Effector memory CD4-positive, alpha-beta T cell (primary cell): ENCODE measurements around the gene NDUFAF8.

Experiments
- DNase-seq, 3 donors: peaks; one replicate each; pipeline ENCODE4 v3.0.0-alpha.2; 2020
- H3K27ac ChIP-seq: 2 replicates; pipeline ENCODE4 v1.7.0; 2013; ENCODE audit warnings: mild to moderate bottlenecking, low read length, moderate library complexity; ENCODE audit not compliant: insufficient read depth, poor library complexity, severe bottlenecking
- H3K27me3 ChIP-seq: replicated peaks from 2 replicates; pipeline ENCODE4 v1.7.0; 2013; ENCODE audit warnings: mild to moderate bottlenecking, low read length; ENCODE audit not compliant: insufficient read depth, control insufficient read depth, poor library complexity, severe bottlenecking
- H3K36me3 ChIP-seq: 2 replicates; pipeline ENCODE4 v1.7.0; 2013; ENCODE audit warnings: mild to moderate bottlenecking, low read length, moderate library complexity; ENCODE audit not compliant: control insufficient read depth, insufficient read depth
- H3K4me1 ChIP-seq: 2 replicates; pipeline ENCODE4 v1.7.0; 2013; ENCODE audit warnings: low read length, mild to moderate bottlenecking; ENCODE audit not compliant: control insufficient read depth, insufficient read depth, poor library complexity, severe bottlenecking
- H3K4me3 ChIP-seq: 2 replicates; pipeline ENCODE4 v1.7.0; 2013; ENCODE audit warnings: low read length, low read depth, mild to moderate bottlenecking; ENCODE audit not compliant: insufficient read depth, poor library complexity, severe bottlenecking
- H3K9me3 ChIP-seq: 2 replicates; pipeline ENCODE4 v1.7.0; 2013; ENCODE audit warnings: mild to moderate bottlenecking, low read length, moderate library complexity; ENCODE audit not compliant: control insufficient read depth

The NDUFAF8 gene

GRCh38 chr17:81246343-81246670 is 7.2 kb downstream of the NDUFAF8 start:
- Histone ChIP-seq H3K27me3 (no peaks in the 10 kb centered on the region), H3K4me1 (peaks cover 2% of the 10 kb centered on the region), H3K9me3 (no peaks in the 10 kb centered on the region), H3K36me3 (peaks cover 20% of the 10 kb centered on the region), H3K4me3 (no peak overlapping the region), H3K27ac (no peak overlapping the region)
- no peak for DNase-seq

GRCh38 chr17:81246679-81247338 is 7.7 kb downstream of the NDUFAF8 start:
- Histone ChIP-seq H3K27me3 (no peaks in the 10 kb centered on the region), H3K36me3 (peaks cover 24% of the 10 kb centered on the region), H3K4me3 (no peak overlapping the region)

DNA sequence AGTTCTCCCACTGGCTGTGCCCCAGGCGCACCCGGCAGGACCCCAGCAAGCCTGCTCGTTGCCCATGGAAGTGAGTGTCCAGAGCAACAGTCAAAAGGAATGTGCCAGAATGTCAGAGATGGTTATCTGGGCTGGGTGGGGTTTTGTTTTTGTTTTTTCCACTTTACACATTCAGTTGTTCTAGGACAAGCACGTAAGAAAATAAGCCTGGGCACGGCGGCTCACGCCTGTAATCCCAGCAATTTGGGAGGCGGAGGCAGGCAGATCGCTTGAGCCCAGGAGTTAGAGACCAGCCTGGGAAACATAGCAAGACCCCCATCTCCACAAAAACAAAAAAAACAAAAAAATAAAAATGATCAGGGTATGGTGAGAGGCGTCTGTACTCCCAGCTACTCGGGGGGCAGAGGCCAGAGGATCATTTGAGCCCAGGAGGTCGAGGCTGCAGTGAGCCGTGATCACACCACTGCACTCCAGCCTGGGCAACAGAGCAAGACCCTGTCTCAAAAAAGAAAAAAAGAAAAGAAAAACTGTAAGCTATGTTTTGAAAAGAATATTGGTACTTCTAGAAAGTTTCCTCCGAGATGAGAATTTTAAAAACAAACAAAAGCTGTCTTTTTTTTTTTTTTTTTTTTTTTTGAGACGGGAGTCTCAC is 8.3 kb downstream of the NDUFAF8 start:
- H3K36me3 ChIP-seq = peaks cover 31% of the 10 kb centered on the region
- H3K4me3 ChIP-seq = no peak overlapping the region
- DNase-seq = no peak
- no peaks in the 10 kb centered on the region for H3K9me3 ChIP-seq
- no peaks in the 10 kb centered on the region for H3K4me1 ChIP-seq
- no peaks in the 10 kb centered on the region for H3K27me3 ChIP-seq
- H3K27ac ChIP-seq = no peak overlapping the region

More at GRCh38 chr17:81246679-81247338, 7.7 kb downstream of the NDUFAF8 start:
- DNase-seq = no peak
- no peaks in the 10 kb centered on the region for H3K9me3 ChIP-seq
- H3K27ac ChIP-seq = no peak overlapping the region
- peaks cover under 1% of the 10 kb centered on the region for H3K4me1 ChIP-seq

DNA sequence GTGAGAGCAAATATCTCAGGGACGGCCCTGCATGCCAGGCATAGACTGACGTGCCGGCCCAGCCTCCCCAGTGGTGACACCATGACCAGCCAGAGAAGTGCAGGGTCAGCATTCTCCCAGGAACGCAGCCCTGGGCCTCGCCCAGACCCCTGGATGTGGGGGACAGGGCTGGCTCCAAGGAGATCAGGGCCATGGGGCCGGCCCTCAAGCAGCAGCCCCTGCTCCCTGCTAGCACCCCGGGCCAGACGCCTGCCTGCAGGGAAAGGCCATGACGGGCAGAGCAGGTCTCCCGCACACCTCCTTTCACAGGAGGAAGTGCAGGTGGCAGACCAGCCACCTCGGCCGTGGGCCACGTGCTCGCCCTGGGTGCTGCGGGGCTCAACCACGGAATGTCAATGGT is 9.5 kb downstream of the NDUFAF8 start:
- Histone ChIP-seq H3K9me3 (no peaks in the 10 kb centered on the region), H3K27me3 (no peaks in the 10 kb centered on the region), H3K4me3 (no peak overlapping the region), H3K36me3 (peaks cover 38% of the 10 kb centered on the region), H3K27ac (no peak overlapping the region), H3K4me1 (no peaks in the 10 kb centered on the region)
- DNase-seq = no peak

GRCh38 chr17:81249223-81250040 is 10.3 kb downstream of the NDUFAF8 start:
- H3K36me3 ChIP-seq = peaks cover 38% of the 10 kb centered on the region
- no peak for DNase-seq

GRCh38 chr17:81250286-81251093 is 11.4 kb downstream of the NDUFAF8 start:
- Histone ChIP-seq H3K27me3 (no peaks in the 10 kb centered on the region), H3K27ac (no peak overlapping the region), H3K4me1 (no peaks in the 10 kb centered on the region), H3K9me3 (no peaks in the 10 kb centered on the region), H3K36me3 (peaks cover 42% of the 10 kb centered on the region), H3K4me3 (no peak overlapping the region)
- no peak for DNase-seq

More at GRCh38 chr17:81249223-81250040, 10.3 kb downstream of the NDUFAF8 start:
- H3K4me3 ChIP-seq = no peak overlapping the region
- H3K27ac ChIP-seq = peak overlapping the region; percentile 32
- no peaks in the 10 kb centered on the region for H3K9me3 ChIP-seq
- H3K27me3 ChIP-seq = no peaks in the 10 kb centered on the region
- no peaks in the 10 kb centered on the region for H3K4me1 ChIP-seq

- no peak for DNase-seq
- H3K9me3 ChIP-seq = no peaks in the 10 kb centered on the region
- no peak overlapping the region for H3K4me3 ChIP-seq
- H3K36me3 ChIP-seq = peaks cover 44% of the 10 kb centered on the region
- no peak overlapping the region for H3K27ac ChIP-seq
- no peaks in the 10 kb centered on the region for H3K4me1 ChIP-seq
- no peaks in the 10 kb centered on the region for H3K27me3 ChIP-seq
Measured at GRCh38 chr17:81251094-81251708, 12.1 kb downstream of the NDUFAF8 start.

- H3K36me3 ChIP-seq = peaks cover 47% of the 10 kb centered on the region
- no peaks in the 10 kb centered on the region for H3K4me1 ChIP-seq
- H3K27me3 ChIP-seq = no peaks in the 10 kb centered on the region
- no peaks in the 10 kb centered on the region for H3K9me3 ChIP-seq
- no peak overlapping the region for H3K27ac ChIP-seq
- no peak for DNase-seq
- no peak overlapping the region for H3K4me3 ChIP-seq
Measured at GRCh38 chr17:81251709-81252301, 12.7 kb downstream of the NDUFAF8 start.

- Histone ChIP-seq H3K27ac (no peak overlapping the region), H3K36me3 (peaks cover 49% of the 10 kb centered on the region)
- DNase-seq = no peak
Measured at GRCh38 chr17:81252326-81252986, 13.3 kb downstream of the NDUFAF8 start.

More at GRCh38 chr17:81252326-81252986, 13.3 kb downstream of the NDUFAF8 start:
- no peak overlapping the region for H3K4me3 ChIP-seq
- no peaks in the 10 kb centered on the region for H3K4me1 ChIP-seq
- H3K27me3 ChIP-seq = no peaks in the 10 kb centered on the region
- no peaks in the 10 kb centered on the region for H3K9me3 ChIP-seq
